ENCODE results near the gene TERT.

GRCh38 chr5:1204693-1205242, 90.1 kb downstream of the TERT start:
- TF ChIP-seq ARNTL (CRISPR knock-in tag; IDR thresholded peaks at IDR 0.05; ENCODE audit: borderline replicate concordance, low read depth) (no peak), RARB (CRISPR knock-in tag; IDR thresholded peaks at IDR 0.05) (no peak), ZC3H10 (CRISPR knock-in tag; IDR thresholded peaks at IDR 0.05) (no peak), CSRNP3 (CRISPR knock-in tag; IDR thresholded peaks at IDR 0.05) (no peak), PPARA (CRISPR knock-in tag; IDR thresholded peaks at IDR 0.05; ENCODE audit: borderline replicate concordance) (no peak), ZNF565 (CRISPR knock-in tag; conservative IDR thresholded peaks at IDR 0.05; ENCODE audit: low read depth) (no peak), ZFP3 (CRISPR knock-in tag; IDR thresholded peaks at IDR 0.05) (no peak), CSDC2 (CRISPR knock-in tag; IDR thresholded peaks at IDR 0.05) (no peak), TSHZ2 (CRISPR knock-in tag; IDR thresholded peaks at IDR 0.05) (no peak), BACH2 (CRISPR knock-in tag; IDR thresholded peaks at IDR 0.05; ENCODE audit: borderline replicate concordance) (no peak), TCF4 (CRISPR knock-in tag; IDR thresholded peaks at IDR 0.05; ENCODE audit: borderline replicate concordance) (no peak)

All from SK-N-SH treated with all-trans-retinoic acid at 6 μM for 48 hours (cell line).